HFFc6 (cell line): ENCODE data around the gene XXYLT1. TPM values are rescaled to one million over a fixed set of nuclear protein-coding genes. Genes with fewer than 3 reads are reported as not detected.

Experiments
- DNase-seq: peaks from one replicate; pipeline ENCODE4 v3.0.0-alpha.2; 2018
- H3K27ac Mint-ChIP-seq: 2 replicates; pipeline ENCODE4 v1.8.0; 2020; ENCODE audit warnings: mild to moderate bottlenecking, mixed read lengths
- H3K27me3 Mint-ChIP-seq: 2 replicates; pipeline ENCODE4 v1.8.0; 2021; ENCODE audit warnings: mild to moderate bottlenecking, moderate library complexity, mixed read lengths; ENCODE audit not compliant: insufficient read depth
- H3K36me3 Mint-ChIP-seq: 2 replicates; pipeline ENCODE4 v1.8.0; 2021; ENCODE audit warnings: low read depth, mixed read lengths
- H3K4me1 Mint-ChIP-seq: 2 replicates; pipeline ENCODE4 v1.8.0; 2020; ENCODE audit warnings: low read depth, mixed read lengths
- H3K4me3 Mint-ChIP-seq: 2 replicates; pipeline ENCODE4 v1.8.0; 2020; ENCODE audit warnings: mild to moderate bottlenecking, moderate library complexity, mixed read lengths
- H3K9me3 Mint-ChIP-seq: 2 replicates; pipeline ENCODE4 v1.8.0; 2020; ENCODE audit warnings: mild to moderate bottlenecking, mixed read lengths
- total RNA-seq, 6 experiments: library from RNA; stranded (reverse); fragmentation: NEBNext Ultra II Directional; extraction: Animal tissue kit (Norgen Biotek cat#: 25700); gene quantifications; 2 replicates in 1 of 6; 3 replicates in 5 of 6; pipeline ENCODE4 v1.2.3, GENCODE V29; 2021
- TF ChIP-seq, protein P1 (sequence below): fragments of 200-600 bp; sonication (generic); IDR thresholded peaks from 2 replicates; pipeline ENCODE4 v1.5.0; 2021; ENCODE audit warnings: antibody characterized with exemption, mild to moderate bottlenecking

XXYLT1 gene
- total RNA-seq, 6 experiments from 2014 or later = 16.9 to 24.2 (median 18.3) TPM

DNA sequence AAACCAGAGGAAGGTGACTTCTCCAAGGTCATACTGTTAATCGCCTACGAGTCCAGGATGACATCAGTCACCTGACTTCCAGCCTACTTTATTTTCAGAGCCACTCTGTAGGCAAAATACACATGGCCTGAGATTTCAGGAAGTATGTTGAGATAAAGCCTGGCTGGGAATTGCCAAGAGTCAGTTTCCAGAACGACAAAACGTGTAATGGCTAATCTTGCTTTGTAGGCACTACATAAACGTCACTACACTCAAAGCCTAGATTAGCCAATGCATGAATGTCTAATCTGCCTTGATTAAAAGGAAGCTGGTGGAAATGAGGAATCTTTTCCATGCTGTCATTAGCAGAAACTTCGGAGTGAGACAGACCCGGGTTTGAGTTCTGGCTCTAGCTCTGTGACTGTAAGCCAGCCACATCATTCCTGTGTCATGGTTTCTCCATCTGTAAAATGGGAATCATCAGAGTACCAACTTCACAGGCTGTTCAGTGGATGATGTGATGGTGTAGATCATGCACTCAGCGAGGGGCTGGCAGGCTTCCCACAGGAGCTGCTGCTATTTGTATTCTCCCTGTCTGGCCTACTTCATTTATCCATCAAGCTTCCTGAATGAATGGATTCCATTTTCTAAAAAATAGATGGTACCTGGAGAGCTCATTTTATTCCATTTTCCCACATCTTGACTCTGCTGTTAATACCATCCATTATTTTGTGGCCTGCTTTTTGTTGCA, 241.9 kb downstream of the XXYLT1 start:
- no peaks in the 10 kb centered on the region for H3K4me1 Mint-ChIP-seq
- no peak overlapping the region for H3K4me3 Mint-ChIP-seq
- no peak for DNase-seq
- H3K27me3 Mint-ChIP-seq = peaks cover 18% of the 10 kb centered on the region
- no peaks in the 10 kb centered on the region for H3K36me3 Mint-ChIP-seq
- TF ChIP-seq, protein P1, sequence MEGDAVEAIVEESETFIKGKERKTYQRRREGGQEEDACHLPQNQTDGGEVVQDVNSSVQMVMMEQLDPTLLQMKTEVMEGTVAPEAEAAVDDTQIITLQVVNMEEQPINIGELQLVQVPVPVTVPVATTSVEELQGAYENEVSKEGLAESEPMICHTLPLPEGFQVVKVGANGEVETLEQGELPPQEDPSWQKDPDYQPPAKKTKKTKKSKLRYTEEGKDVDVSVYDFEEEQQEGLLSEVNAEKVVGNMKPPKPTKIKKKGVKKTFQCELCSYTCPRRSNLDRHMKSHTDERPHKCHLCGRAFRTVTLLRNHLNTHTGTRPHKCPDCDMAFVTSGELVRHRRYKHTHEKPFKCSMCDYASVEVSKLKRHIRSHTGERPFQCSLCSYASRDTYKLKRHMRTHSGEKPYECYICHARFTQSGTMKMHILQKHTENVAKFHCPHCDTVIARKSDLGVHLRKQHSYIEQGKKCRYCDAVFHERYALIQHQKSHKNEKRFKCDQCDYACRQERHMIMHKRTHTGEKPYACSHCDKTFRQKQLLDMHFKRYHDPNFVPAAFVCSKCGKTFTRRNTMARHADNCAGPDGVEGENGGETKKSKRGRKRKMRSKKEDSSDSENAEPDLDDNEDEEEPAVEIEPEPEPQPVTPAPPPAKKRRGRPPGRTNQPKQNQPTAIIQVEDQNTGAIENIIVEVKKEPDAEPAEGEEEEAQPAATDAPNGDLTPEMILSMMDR = no peak
- no peaks in the 10 kb centered on the region for H3K9me3 Mint-ChIP-seq
- H3K27ac Mint-ChIP-seq = no peak overlapping the region

DNA sequence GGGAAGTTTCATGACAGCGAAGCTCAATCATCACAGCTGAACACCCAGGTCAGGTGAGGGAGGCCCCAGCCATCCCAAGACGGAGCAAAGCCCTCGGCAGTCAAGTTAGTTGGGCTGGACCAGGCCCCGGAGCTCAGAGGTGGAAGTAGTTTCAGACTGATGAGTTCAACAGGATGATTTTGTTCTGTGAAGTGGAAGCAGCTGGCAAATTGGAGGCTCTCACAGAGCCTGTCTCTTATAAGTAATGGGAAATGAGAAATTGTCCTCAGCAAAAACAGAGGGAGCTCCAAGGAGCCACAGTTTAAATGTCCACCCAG, 245.1 kb downstream of the XXYLT1 start:
- Mint-ChIP-seq H3K27me3 (peaks cover 13% of the 10 kb centered on the region), H3K4me3 (no peak overlapping the region)

DNA sequence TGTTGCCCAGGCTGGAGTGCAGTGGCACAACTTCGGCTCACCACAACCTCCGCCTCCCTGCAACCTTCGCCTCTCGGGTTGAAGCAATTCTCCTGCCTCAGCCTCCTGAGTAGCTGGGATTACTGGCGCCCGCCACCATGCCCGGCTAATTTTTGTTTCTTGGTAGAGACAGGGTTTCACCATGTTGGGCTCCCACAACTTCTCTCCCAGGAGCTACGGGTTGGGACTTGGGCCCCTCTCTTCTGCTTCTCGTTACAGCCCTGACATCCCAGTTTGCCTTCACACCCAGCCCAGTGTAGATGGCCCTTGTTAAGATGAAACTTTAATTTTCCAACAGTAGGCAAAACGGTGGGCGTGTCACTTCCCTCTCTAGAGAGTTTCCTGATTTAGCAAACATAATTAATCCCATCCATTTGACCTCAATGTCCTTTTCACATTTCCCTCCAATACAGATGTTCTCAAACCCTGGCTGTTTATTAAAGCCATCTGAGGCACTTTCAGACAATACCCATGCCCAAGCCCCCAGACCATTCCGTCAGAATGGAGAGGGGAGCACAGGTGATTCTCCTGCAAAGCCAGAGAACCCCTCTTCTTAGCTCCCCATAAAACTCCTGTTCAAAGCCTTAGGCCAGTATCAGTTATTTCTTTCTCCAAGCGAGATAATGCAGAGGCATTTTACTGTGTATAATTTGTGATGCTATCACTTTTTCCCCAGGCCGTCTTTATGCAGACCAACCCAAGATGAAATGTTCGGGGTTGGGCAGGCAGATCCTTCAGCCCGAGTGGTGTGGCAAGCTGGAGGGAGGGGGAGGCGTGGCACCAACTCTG, 245.7 kb downstream of the XXYLT1 start:
- Mint-ChIP-seq H3K27me3 (peaks cover 16% of the 10 kb centered on the region), H3K27ac (no peak overlapping the region), H3K36me3 (no peaks in the 10 kb centered on the region), H3K4me3 (no peak overlapping the region), H3K4me1 (no peaks in the 10 kb centered on the region), H3K9me3 (no peaks in the 10 kb centered on the region)
- TF ChIP-seq, protein P1 = no peak
- no peak for DNase-seq

More for the DNA sequence above, 245.1 kb downstream of the XXYLT1 start:
- TF ChIP-seq, protein P1 = no peak
- H3K9me3 Mint-ChIP-seq = no peaks in the 10 kb centered on the region
- H3K27ac Mint-ChIP-seq = no peak overlapping the region
- no peaks in the 10 kb centered on the region for H3K4me1 Mint-ChIP-seq
- no peak for DNase-seq
- H3K36me3 Mint-ChIP-seq = no peaks in the 10 kb centered on the region

DNA sequence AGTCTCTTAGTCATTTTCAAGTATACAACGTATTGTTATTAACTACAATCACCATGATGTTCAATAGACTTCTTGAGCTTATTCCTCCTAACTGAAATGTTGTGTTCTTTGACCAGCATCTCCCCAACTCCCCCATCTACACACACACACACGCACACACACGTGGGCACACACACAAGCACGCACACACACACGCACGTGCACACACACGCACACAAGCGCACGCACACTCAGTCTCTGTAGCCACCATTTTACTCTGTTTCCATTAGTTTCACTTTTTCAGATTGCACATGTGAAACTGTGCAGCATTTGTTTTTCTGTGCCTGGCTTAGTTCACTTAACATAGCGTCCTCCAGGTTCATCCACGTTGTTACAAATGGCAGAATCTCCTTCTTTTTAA, 247.0 kb downstream of the XXYLT1 start:
- H3K4me1 Mint-ChIP-seq = no peaks in the 10 kb centered on the region
- no peak overlapping the region for H3K27ac Mint-ChIP-seq
- TF ChIP-seq, protein P1 = no peak
- no peaks in the 10 kb centered on the region for H3K36me3 Mint-ChIP-seq
- H3K27me3 Mint-ChIP-seq = peaks cover 23% of the 10 kb centered on the region
- no peak overlapping the region for H3K4me3 Mint-ChIP-seq
- H3K9me3 Mint-ChIP-seq = no peaks in the 10 kb centered on the region
- DNase-seq = no peak

DNA sequence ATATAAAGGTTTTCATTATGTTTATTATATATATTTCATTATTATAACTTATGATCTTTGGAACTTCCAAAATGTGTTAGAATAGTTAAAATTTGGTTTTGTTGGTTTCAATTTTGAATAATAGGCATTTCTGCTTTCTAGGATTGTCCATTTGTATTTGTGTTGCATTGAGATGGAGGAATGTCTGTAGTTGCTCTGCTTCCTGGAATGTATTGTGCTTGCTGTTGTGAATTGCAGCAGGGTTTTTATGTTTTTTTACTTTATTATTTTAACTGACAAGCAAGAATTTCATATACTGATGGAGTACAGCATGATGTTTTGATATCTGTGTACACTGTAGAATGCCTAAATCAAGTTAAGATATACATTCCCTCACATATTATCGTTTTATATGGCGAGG, 247.4 kb downstream of the XXYLT1 start:
- Mint-ChIP-seq H3K4me1 (no peaks in the 10 kb centered on the region), H3K36me3 (no peaks in the 10 kb centered on the region), H3K4me3 (no peak overlapping the region), H3K27ac (no peak overlapping the region), H3K9me3 (no peaks in the 10 kb centered on the region), H3K27me3 (peaks cover 25% of the 10 kb centered on the region)
- DNase-seq = no peak
- TF ChIP-seq, protein P1 = no peak
